Right atrium auricular region (tissue), 2 donors: ENCODE results near the gene PCDHGA4. TPM values are rescaled to one million over a fixed set of nuclear protein-coding genes. Genes with fewer than 3 reads are reported as not detected.
"Not testable (repeated sequence)": the region's sequence is repeated elsewhere in the genome, so short reads cannot be mapped to it uniquely, and the experiment has no call there.

Source experiments
- DNase-seq: peaks from one replicate; pipeline ENCODE4 v3.0.0-alpha.2; 2019; ENCODE audit warnings: low spot score
- H3K27ac ChIP-seq, 2 donors: fragments of 200-600 bp; sonication (generic); 1 replicate in 1 of 2; 2 replicates in 1 of 2; pipeline ENCODE4 v1.5.1; 2016 to 2019
- H3K27me3 ChIP-seq, 2 donors: fragments of 200-600 bp; sonication (generic); one replicate each; pipeline versions ENCODE4 v1.5.1 to v1.6.0; 2017 to 2019
- H3K36me3 ChIP-seq: fragments of 200-600 bp; sonication (generic); one replicate; pipeline ENCODE4 v1.5.1; 2016
- H3K4me1 ChIP-seq, 2 donors: fragments of 200-600 bp; sonication (generic); one replicate each; pipeline versions ENCODE4 v1.5.1 to v1.6.0; 2017 to 2019
- H3K4me3 ChIP-seq, 2 donors: fragments of 200-600 bp; sonication (generic); 1 replicate in 1 of 2; 2 replicates in 1 of 2; pipeline ENCODE4 v1.5.1; 2017 to 2019; ENCODE audit warnings: mild to moderate bottlenecking in 1 of 2, moderate library complexity in 1 of 2
- H3K9me3 ChIP-seq, 2 donors: fragments of 200-600 bp; sonication (generic); one replicate each; pipeline ENCODE4 v1.5.1; 2019
- CTCF ChIP-seq, 2 donors: fragments of 200-600 bp; sonication (generic); IDR thresholded peaks; one replicate each; pipeline ENCODE4 v1.5.1; 2019; ENCODE audit warnings: antibody characterized with exemption in 2 of 2
- total RNA-seq, 2 donors: library from RNA; depleted of rRNA; stranded (reverse); fragments of >200 nt; gene quantifications; one replicate each; pipeline ENCODE4 v1.1.0, GENCODE V29; 2016

Gene PCDHGA4
- total RNA-seq, 2 donors from 2014 or later = 4.4 to 5.7 TPM

GRCh38 chr5:141387557-141388311 lies 32.9 kb downstream of the PCDHGA4 start, which contains the start of gene PCDHGB4:
PCDHGB4 (plus strand) TSS chr5:141387698; CDS start chr5:141387885, 187 bp downstream.
- not testable (repeated sequence) for H3K27ac ChIP-seq, H3K27me3 ChIP-seq, H3K4me1 ChIP-seq, H3K36me3 ChIP-seq, DNase-seq
- Histone ChIP-seq H3K4me3 (peak within 1 kb of the TSS; percentile 33 to 39), H3K9me3 (peaks cover 10 to 94% of the 10 kb centered on the region in 2 donors)
- TF ChIP-seq CTCF (IDR thresholded peaks at IDR 0.05) = peak; percentile 42 to 70

DNA sequence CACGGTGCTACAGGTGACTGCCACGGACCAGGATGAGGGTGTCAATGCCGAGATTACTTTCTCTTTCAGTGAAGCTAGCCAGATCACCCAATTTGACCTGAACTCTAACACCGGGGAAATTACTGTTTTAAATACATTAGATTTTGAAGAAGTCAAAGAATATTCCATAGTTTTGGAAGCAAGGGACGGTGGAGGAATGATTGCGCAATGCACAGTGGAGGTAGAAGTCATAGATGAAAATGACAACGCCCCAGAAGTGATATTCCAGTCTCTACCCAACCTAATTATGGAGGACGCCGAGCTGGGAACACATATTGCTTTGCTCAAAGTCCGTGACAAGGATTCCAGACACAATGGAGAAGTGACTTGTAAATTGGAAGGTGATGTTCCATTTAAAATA lies 33.8 kb downstream of the PCDHGA4 start:
- H3K9me3 ChIP-seq = peaks cover 10 to 94% of the 10 kb centered on the region in 2 donors

DNA sequence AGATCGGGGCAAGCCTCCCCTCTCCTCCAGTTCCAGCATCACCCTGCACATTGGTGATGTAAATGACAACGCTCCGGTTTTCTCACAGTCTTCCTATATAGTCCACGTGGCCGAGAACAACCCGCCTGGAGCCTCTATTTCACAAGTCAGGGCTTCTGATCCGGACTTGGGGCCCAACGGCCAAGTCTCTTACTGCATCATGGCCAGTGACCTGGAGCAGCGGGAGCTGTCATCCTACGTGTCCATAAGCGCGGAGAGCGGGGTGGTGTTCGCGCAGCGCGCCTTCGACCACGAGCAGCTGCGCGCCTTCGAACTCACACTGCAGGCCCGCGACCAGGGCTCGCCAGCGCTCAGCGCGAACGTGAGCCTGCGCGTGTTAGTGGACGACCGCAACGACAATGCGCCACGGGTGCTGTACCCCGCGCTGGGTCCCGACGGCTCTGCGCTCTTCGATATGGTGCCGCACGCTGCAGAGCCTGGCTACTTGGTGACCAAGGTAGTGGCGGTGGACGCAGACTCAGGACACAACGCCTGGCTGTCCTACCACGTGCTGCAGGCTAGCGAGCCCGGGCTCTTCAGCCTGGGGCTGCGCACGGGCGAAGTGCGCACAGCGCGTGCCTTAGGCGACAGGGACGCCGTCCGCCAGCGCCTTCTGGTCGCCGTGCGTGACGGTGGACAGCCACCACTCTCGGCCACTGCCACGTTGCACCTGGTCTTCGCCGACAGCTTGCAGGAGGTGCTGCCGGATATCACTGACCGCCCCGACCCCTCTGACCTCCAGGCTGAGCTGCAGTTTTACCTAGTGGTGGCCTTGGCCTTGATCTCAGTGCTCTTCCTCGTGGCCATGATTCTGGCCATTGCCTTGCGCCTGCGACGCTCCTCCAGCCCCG lies 34.6 kb downstream of the PCDHGA4 start:
- H3K9me3 ChIP-seq = peaks cover 10 to 94% of the 10 kb centered on the region in 2 donors
- no peaks in the 10 kb centered on the region for H3K27me3 ChIP-seq
- TF ChIP-seq CTCF (IDR thresholded peaks at IDR 0.05) = no peak
- DNase-seq = no peak
- H3K36me3 ChIP-seq = peaks cover 7% of the 10 kb centered on the region
- H3K4me3 ChIP-seq = no peak overlapping the region
- no peak overlapping the region for H3K27ac ChIP-seq
- no peaks in the 10 kb centered on the region for H3K4me1 ChIP-seq

More for the DNA sequence above, 33.8 kb downstream of the PCDHGA4 start:
- Histone ChIP-seq H3K4me3 (no peak overlapping the region), H3K27me3 (no peaks in the 10 kb centered on the region), H3K27ac (no peak overlapping the region), H3K36me3 (peaks cover 7% of the 10 kb centered on the region), H3K4me1 (no peaks in the 10 kb centered on the region)
- no peak for TF ChIP-seq CTCF (IDR thresholded peaks at IDR 0.05)
- DNase-seq = no peak

DNA sequence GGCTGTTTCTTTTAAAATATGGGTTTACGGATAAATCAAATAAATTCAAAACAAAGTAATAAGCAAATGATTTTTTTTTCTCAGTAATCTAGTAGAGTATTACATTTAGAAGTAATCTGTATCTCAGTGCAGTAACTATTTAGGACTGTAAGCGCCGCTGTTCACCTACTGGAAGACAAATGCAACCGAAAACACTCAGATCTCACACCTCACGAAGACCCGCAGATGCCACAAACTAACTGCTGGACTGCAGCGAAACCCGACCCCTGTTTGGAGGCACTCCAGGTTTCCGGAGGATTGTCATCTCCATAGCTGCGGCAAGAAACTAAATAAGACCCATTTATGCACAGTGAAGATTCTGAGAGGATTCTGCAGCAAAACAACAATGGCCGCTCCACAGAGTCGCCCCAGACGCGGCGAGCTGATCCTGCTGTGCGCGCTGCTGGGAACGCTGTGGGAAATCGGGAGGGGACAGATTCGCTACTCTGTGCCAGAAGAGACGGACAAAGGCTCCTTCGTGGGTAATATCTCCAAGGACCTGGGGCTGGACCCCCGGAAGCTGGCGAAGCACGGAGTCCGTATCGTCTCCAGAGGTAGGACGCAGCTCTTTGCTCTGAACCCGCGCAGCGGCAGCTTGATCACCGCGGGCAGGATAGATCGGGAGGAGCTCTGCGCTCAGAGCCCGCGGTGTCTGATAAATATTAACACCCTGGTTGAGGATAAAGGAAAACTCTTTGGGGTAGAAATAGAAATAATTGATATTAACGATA lies 37.8 kb downstream of the PCDHGA4 start, which contains the start of gene PCDHGA8:
Gene PCDHGA8 (plus strand): TSS at position 205 of the 770 bp plus-strand sequence. CDS start 181 bp downstream, at position 386.
- DNase-seq = no peak
- peaks cover 10 to 88% of the 10 kb centered on the region in 2 donors for H3K9me3 ChIP-seq
- H3K27ac ChIP-seq = no peak within 1 kb of the TSS
- H3K4me1 ChIP-seq = no peaks in the 10 kb centered on the region
- TF ChIP-seq CTCF (IDR thresholded peaks at IDR 0.05) = no peak
- no peak within 1 kb of the TSS for H3K4me3 ChIP-seq
- H3K27me3 ChIP-seq = no peaks in the 10 kb centered on the region
- H3K36me3 ChIP-seq = peaks cover 3% of the 10 kb centered on the region

GRCh38 chr5:141393267-141393666 lies 38.4 kb downstream of the PCDHGA4 start:
- H3K36me3 ChIP-seq = peaks cover 3% of the 10 kb centered on the region
- no peak overlapping the region for H3K4me3 ChIP-seq
- no peaks in the 10 kb centered on the region for H3K4me1 ChIP-seq
- H3K9me3 ChIP-seq = peaks cover 10 to 86% of the 10 kb centered on the region in 2 donors
- DNase-seq = no peak
- H3K27ac ChIP-seq = no peak overlapping the region
- no peak for TF ChIP-seq CTCF (IDR thresholded peaks at IDR 0.05)
- no peaks in the 10 kb centered on the region for H3K27me3 ChIP-seq

- DNase-seq, H3K27me3 ChIP-seq, H3K27ac ChIP-seq, H3K4me1 ChIP-seq, H3K36me3 ChIP-seq, H3K4me3 ChIP-seq: not testable (repeated sequence)
- H3K9me3 ChIP-seq = peaks cover 6 to 85% of the 10 kb centered on the region in 2 donors
Observed at GRCh38 chr5:141394401-141395187, 39.8 kb downstream of the PCDHGA4 start.
